H9 (cell line): ENCODE data around the gene BMP8A. TPM values are rescaled to one million over a fixed set of nuclear protein-coding genes. Genes with fewer than 3 reads are reported as not detected.
A peak's percentile ranks its signal among the peaks of the same experiment; 100 is the strongest.

Experiments used
- DNase-seq: peaks from one replicate; pipeline ENCODE4 v3.0.0-alpha.2; 2017
- H2AFZ ChIP-seq: one replicate; pipeline ENCODE4 v1.6.1; 2013; ENCODE audit warnings: mild to moderate bottlenecking, low read length, control low read depth, moderate library complexity
- H2AK5ac ChIP-seq: 2 replicates; pipeline ENCODE4 v1.6.1; 2013; ENCODE audit warnings: low read length, control low read depth, mixed read lengths; ENCODE audit not compliant: insufficient read length
- H2BK120ac ChIP-seq: one replicate; pipeline ENCODE4 v1.6.1; 2013; ENCODE audit warnings: low read depth, mild to moderate bottlenecking, low read length, control low read depth, inconsistent platforms; ENCODE audit not compliant: poor library complexity, severe bottlenecking
- H2BK12ac ChIP-seq: 2 replicates; pipeline ENCODE4 v1.6.1; 2013; ENCODE audit warnings: low read length, control low read depth, mixed read lengths, low read depth; ENCODE audit not compliant: insufficient read length
- H2BK15ac ChIP-seq: 2 replicates; pipeline ENCODE4 v1.6.1; 2013; ENCODE audit warnings: low read depth, low read length, control low read depth
- H2BK20ac ChIP-seq: one replicate; pipeline ENCODE4 v1.6.1; 2013; ENCODE audit warnings: low read depth, mild to moderate bottlenecking, low read length, control low read depth, inconsistent platforms; ENCODE audit not compliant: poor library complexity, severe bottlenecking
- H2BK5ac ChIP-seq: 2 replicates; pipeline ENCODE4 v1.6.1; 2013; ENCODE audit warnings: low read length, control low read depth, mixed read lengths; ENCODE audit not compliant: insufficient read length
- H3K14ac ChIP-seq: 2 replicates; pipeline ENCODE4 v1.6.1; 2013; ENCODE audit warnings: low read length, control low read depth; ENCODE audit not compliant: insufficient read depth
- H3K18ac ChIP-seq: 2 replicates; pipeline ENCODE4 v1.6.1; 2013; ENCODE audit warnings: low read depth, mild to moderate bottlenecking, mixed read lengths, low read length, control low read depth; ENCODE audit not compliant: insufficient read length
- H3K23ac ChIP-seq: 2 replicates; pipeline ENCODE4 v1.6.1; 2013; ENCODE audit warnings: low read length, control low read depth, mixed read lengths, low read depth; ENCODE audit not compliant: insufficient read length
- H3K23me2 ChIP-seq: 2 replicates; pipeline ENCODE4 v1.6.1; 2013; ENCODE audit warnings: low read depth, mild to moderate bottlenecking, mixed read lengths, low read length, control low read depth; ENCODE audit not compliant: insufficient read length, poor library complexity, severe bottlenecking
- H3K27ac ChIP-seq: 2 replicates; pipeline ENCODE4 v1.5.1; 2013; ENCODE audit warnings: low read length, control low read depth, mixed read lengths, low read depth; ENCODE audit not compliant: insufficient read length
- H3K27me3 ChIP-seq: 2 replicates; pipeline ENCODE4 v1.6.1; 2013; ENCODE audit warnings: low read length, control low read depth, inconsistent platforms; ENCODE audit not compliant: insufficient read depth
- H3K4ac ChIP-seq: 2 replicates; pipeline ENCODE4 v1.6.1; 2013; ENCODE audit warnings: low read depth, mild to moderate bottlenecking, control low read depth, inconsistent platforms, low read length, moderate library complexity
- H3K4me1 ChIP-seq: 2 replicates; pipeline ENCODE4 v1.6.1; 2013; ENCODE audit warnings: low read length, control low read depth, inconsistent platforms; ENCODE audit not compliant: insufficient read depth
- H3K4me2 ChIP-seq: 2 replicates; pipeline ENCODE4 v1.6.1; 2013; ENCODE audit warnings: low read length, control low read depth, mixed read lengths; ENCODE audit not compliant: insufficient read length, insufficient read depth
- H3K56ac ChIP-seq: 2 replicates; pipeline ENCODE4 v1.6.1; 2013; ENCODE audit warnings: low read depth, mild to moderate bottlenecking, mixed read lengths, low read length, control low read depth; ENCODE audit not compliant: insufficient read length
- H3K79me1 ChIP-seq: 2 replicates; pipeline ENCODE4 v1.6.1; 2013; ENCODE audit warnings: low read depth, mild to moderate bottlenecking, moderate library complexity, low read length, control low read depth, inconsistent platforms; ENCODE audit not compliant: insufficient read depth, poor library complexity, severe bottlenecking
- H3K79me2 ChIP-seq: 2 replicates; pipeline ENCODE4 v1.6.1; 2013; ENCODE audit warnings: low read length, control low read depth, inconsistent platforms; ENCODE audit not compliant: insufficient read depth
- H3K9ac ChIP-seq: 2 replicates; pipeline ENCODE4 v1.6.1; 2013; ENCODE audit warnings: low read length, control low read depth, mixed read lengths; ENCODE audit not compliant: insufficient read length; ENCODE audit errors: extremely low read depth
- H3K9me3 ChIP-seq: one replicate; pipeline ENCODE4 v1.6.1; 2013; ENCODE audit warnings: low read depth, low read length, inconsistent platforms; ENCODE audit not compliant: control insufficient read depth
- H3T11ph ChIP-seq: one replicate; pipeline ENCODE4 v1.6.1; 2013; ENCODE audit warnings: mild to moderate bottlenecking, low read length, control low read depth, inconsistent platforms
- H4K20me1 ChIP-seq: one replicate; pipeline ENCODE4 v1.6.1; 2013; ENCODE audit not compliant: control insufficient read depth, insufficient read length, insufficient read depth
- H4K5ac ChIP-seq: 2 replicates; pipeline ENCODE4 v1.6.1; 2013; ENCODE audit warnings: low read depth, mild to moderate bottlenecking, mixed read lengths, low read length, control low read depth; ENCODE audit not compliant: insufficient read length
- H4K8ac ChIP-seq: replicated peaks from 2 replicates; pipeline ENCODE4 v1.6.1; 2013; ENCODE audit warnings: low read length, control low read depth, mixed read lengths, low read depth; ENCODE audit not compliant: insufficient read length
- H4K91ac ChIP-seq: 2 replicates; pipeline ENCODE4 v1.6.1; 2013; ENCODE audit warnings: low read depth, mild to moderate bottlenecking, moderate library complexity, mixed read lengths, low read length, control low read depth; ENCODE audit not compliant: insufficient read length
- H3K27ac Mint-ChIP-seq, 3 experiments: 2 replicates in 2 of 3; 3 replicates in 1 of 3; pipeline ENCODE4 v1.8.0; 2020 to 2021; ENCODE audit warnings: mixed read lengths in 3 of 3, mild to moderate bottlenecking in 1 of 3, moderate library complexity in 1 of 3
- H3K27me3 Mint-ChIP-seq: 2 replicates; pipeline ENCODE4 v1.8.0; 2021; ENCODE audit warnings: low read depth, mild to moderate bottlenecking, moderate library complexity, mixed read lengths
- H3K36me3 Mint-ChIP-seq, 3 experiments: 2 replicates in 2 of 3; 3 replicates in 1 of 3; pipeline ENCODE4 v1.8.0; 2020 to 2021; ENCODE audit warnings: low read depth in 3 of 3, mixed read lengths in 3 of 3; ENCODE audit not compliant: insufficient read depth in 1 of 3
- H3K4me1 Mint-ChIP-seq, 2 experiments: 2 replicates each; pipeline ENCODE4 v1.8.0; 2020; ENCODE audit warnings: mixed read lengths in 2 of 2
- H3K4me3 Mint-ChIP-seq, 2 experiments: 2 replicates in 1 of 2; 3 replicates in 1 of 2; pipeline ENCODE4 v1.8.0; 2020 to 2021; ENCODE audit warnings: mild to moderate bottlenecking in 2 of 2, mixed read lengths in 2 of 2, moderate library complexity in 1 of 2
- H3K9me3 Mint-ChIP-seq, 2 experiments: 2 replicates in 1 of 2; 3 replicates in 1 of 2; pipeline ENCODE4 v1.8.0; 2020; ENCODE audit warnings: mild to moderate bottlenecking in 2 of 2, mixed read lengths in 2 of 2, moderate library complexity in 1 of 2
- WGBS: extraction: QIAGEN DNeasy Blood & Tissue Kit; methylation state at CpG from one replicate; pipeline ENCODE4 v1.1.7; 2013; ENCODE audit warnings: missing lambda C conversion rate, low lambda C conversion rate, mixed read lengths; ENCODE audit not compliant: insufficient read length; ENCODE audit errors: extremely low coverage; 5-methylcytosine and 5-hydroxymethylcytosine counted together
- total RNA-seq: library from RNA; stranded (reverse); gene quantifications from 2 replicates; pipeline ENCODE4 v1.2.1, GENCODE V29; 2021
- TF ChIP-seq, protein P1 (sequence below): fragments of 200-600 bp; sonication (generic); conservative IDR thresholded peaks from 3 replicates; pipeline ENCODE4 v1.8.0; 2021; ENCODE audit warnings: antibody characterized with exemption, mild to moderate bottlenecking

BMP8A gene
- total RNA-seq, 1 experiment from 2014 or later = 0.52 TPM

DNA sequence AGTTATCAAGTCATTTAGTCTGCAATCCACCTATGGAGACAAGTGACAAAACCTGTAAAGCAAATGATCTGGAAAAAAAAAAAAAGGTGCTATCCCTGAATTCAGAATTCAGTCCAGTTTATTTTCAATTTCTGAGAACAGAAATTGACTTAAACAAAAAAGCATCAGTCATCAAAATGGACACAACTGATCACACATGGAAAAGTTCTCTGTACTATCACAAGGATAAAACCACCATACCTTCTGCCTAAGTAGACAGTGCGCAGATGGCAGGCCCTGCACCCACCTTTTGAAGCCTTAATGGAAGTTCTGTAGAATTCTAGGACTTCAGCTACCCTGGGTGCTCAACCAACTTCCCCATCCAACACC, 81.6 kb downstream of the BMP8A start:
- Histone ChIP-seq H2AFZ (no peak overlapping the region), H3K23me2 (peaks cover 14% of the 10 kb centered on the region), H3K23ac (no peak overlapping the region), H3K79me2 (peaks cover 32% of the 10 kb centered on the region; the same call in 1 of the 2 replicates), H2BK120ac (no peak overlapping the region), H4K8ac (no peak overlapping the region), H2BK5ac (no peak overlapping the region), H3T11ph (no peak overlapping the region), H4K91ac (no peak overlapping the region), H3K4ac (no peak overlapping the region), H3K56ac (no peak overlapping the region), H4K5ac (no peak overlapping the region), H2BK12ac (no peak overlapping the region), H3K9me3 (no peaks in the 10 kb centered on the region), H2BK15ac (no peak overlapping the region), H2BK20ac (no peak overlapping the region), H3K4me1 (peaks cover 3% of the 10 kb centered on the region), H3K9ac (no peak overlapping the region), H4K20me1 (no peaks in the 10 kb centered on the region), H3K79me1 (no peaks in the 10 kb centered on the region), H3K14ac (no peak overlapping the region), H3K27me3 (no peaks in the 10 kb centered on the region), H3K18ac (no peak overlapping the region), H3K27ac (no peak overlapping the region), H2AK5ac (no peak overlapping the region), H3K4me2 (peak overlapping the region; percentile 77)
- WGBS = no CpG with 5 or more reads among the region's 1 CpG
- Mint-ChIP-seq H3K9me3 (no peaks in the 10 kb centered on the region), H3K4me3 (peak overlapping the region; percentile 85 to 92), H3K27ac (no peak overlapping the region; a peak in 1 of 7 replicates), H3K36me3 (peaks cover 55 to 76% (median 70%) of the 10 kb centered on the region in 3 experiments), H3K4me1 (peaks cover 26 to 27% of the 10 kb centered on the region in 2 experiments), H3K27me3 (no peaks in the 10 kb centered on the region; the same call in 1 of the 2 replicates)
- TF ChIP-seq, protein P1, sequence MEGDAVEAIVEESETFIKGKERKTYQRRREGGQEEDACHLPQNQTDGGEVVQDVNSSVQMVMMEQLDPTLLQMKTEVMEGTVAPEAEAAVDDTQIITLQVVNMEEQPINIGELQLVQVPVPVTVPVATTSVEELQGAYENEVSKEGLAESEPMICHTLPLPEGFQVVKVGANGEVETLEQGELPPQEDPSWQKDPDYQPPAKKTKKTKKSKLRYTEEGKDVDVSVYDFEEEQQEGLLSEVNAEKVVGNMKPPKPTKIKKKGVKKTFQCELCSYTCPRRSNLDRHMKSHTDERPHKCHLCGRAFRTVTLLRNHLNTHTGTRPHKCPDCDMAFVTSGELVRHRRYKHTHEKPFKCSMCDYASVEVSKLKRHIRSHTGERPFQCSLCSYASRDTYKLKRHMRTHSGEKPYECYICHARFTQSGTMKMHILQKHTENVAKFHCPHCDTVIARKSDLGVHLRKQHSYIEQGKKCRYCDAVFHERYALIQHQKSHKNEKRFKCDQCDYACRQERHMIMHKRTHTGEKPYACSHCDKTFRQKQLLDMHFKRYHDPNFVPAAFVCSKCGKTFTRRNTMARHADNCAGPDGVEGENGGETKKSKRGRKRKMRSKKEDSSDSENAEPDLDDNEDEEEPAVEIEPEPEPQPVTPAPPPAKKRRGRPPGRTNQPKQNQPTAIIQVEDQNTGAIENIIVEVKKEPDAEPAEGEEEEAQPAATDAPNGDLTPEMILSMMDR = no peak
- DNase-seq = no peak
